ENCODE data around the gene CRIP1.

Gene CRIP1

DNA sequence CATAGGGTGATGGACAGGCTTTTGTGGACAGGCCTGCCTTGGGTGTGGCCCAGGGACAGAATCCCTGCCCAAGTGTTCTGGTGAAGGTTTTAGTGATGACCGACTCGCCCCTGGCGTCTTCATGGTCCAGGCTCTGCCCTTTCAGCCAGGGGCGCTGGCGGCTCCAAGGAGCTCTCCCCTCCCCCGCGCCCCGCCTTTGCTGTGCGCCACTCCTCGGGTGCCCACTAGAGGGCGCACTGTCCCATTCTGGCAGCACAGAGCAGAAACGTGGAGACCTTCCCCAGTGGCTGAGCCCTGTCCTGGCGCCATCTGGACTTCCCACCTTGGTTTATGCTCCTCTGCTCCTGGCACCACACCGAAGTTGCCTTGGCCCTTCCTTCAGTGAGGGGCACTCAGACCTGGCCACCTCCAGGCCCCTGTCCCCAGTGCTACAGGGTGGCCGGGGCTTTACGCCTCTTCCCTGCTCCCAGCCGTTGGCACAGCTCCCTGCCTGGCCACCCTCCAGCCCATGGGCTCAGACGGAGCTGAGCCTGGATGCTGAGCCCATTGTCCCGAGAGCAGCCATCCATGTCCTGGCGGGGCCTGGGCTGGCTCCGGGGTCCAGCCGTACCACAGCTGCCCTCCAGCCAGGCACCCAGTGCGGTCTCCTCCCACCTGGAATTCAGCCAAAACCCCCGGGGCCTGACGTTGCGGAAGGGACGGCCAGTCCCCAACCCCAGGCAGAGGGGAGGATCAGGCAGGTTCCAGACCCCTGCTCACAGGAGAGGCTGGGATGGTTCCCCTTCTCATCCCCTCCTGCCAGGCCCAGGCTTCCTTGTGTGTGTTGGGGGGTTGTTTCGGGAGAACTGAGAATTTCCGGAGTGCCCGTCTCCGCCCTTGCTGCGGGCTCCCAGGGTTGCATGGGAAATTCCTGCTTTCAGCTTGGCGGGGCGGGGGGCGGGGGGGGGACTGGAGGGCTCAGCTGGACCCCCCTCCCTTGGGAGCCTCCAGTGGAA is 5.6 kb upstream of the CRIP1 start:
- peak; percentile 74 to 86 for DNase-seq (ENCODE audit: low read depth in 2 of 2)

DNA sequence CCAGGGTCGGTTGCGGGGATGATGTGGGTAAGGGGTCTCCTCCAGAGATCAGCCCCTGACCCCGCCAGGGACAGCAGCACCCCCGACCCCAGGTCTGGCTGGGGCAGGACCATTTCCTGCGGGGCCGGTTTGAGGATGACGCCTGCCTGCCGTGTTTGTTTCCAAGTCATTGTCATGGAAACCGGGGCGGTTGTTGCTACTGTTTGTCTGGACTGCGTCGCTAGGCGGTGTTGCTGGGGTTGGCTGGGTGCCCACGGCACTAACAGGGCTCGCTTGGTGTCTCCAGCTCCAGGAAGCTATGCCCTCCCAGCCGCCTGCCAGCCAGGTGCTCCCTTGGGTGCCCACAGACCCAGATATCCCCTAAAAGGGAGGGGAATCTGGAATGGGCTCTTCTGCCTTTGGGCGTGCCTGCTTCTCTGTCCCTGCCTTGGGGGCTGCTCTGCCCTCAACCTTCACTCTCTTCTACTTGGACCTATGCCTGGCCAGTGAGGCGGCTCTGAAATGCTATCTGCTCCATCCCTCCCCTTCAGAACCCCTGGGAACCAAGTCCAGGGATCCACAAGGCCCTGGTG is 4.7 kb upstream of the CRIP1 start:
- DNase-seq (ENCODE audit: low read depth in 2 of 2), result peak; percentile 87 to 90

DNA sequence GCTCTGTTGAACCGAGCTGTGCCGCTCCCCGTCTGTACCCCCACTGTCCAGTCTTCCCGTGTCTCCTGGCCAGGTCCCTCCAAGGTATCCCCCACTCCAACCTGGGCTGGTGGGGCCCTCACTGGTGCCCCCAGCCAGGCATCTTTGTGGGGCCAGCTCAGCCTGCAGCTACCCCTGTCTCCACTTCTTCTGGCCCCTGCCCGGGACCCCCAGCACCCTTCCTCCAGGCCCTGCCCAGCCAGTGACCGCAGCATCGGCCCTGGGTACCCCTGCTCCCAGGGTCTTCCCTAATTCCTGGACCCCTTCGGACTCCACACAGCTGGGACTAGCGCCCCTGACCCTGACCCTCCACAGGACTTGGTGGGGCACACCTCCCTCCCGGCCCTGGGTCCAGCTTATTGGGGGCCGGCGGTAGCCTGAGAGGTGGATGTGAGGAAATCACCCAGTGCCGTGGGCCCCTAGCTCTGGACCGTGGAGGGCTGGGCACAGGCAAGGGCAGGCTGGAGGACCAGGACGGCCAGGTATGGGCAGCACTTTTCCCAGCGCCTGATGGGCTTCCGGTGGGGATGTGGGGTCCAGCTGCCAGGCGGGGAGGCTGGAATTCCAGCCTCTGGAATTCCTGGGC is 4.1 kb upstream of the CRIP1 start:
- no peak for DNase-seq (ENCODE audit: low read depth in 2 of 2)

DNA sequence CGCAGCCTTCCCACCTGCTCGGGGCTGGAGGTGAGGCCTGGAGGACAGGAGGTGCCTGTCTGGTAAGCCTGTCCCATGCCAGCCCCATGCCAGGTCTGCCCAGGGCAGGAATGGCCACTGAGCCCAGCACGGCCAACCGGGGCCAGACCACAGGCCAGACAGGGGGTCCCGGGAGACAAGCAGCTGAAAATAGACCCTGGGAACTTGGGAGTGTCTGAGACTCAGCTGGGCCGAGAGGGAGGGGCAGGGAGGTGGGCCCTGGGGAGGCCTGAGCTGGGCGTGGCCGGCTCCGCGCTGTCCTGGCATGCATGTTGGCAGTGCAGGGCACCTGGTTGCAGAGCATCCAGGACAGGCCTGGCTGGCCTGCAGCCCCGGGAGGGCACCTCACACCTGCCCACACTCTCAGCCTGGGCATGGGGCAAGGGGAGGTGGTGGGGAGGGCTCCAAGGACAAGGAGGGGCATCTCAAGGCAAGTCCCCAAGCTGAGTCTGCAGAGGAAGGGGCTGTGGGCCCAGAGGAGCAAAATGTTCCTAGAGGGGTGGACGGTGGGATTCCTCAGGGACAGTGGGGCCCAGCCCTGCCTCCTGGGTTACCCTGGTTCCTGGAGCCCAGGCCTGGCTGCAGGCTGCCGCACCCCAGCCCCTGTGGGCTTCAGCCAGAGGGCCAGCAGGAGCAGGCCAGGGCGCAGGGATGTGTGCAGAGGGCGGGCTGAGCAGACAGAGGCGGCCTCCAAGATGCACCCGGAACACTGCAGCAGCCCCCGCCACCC is 3.2 kb upstream of the CRIP1 start:
- no peak for DNase-seq (ENCODE audit: low read depth in 2 of 2)

DNA sequence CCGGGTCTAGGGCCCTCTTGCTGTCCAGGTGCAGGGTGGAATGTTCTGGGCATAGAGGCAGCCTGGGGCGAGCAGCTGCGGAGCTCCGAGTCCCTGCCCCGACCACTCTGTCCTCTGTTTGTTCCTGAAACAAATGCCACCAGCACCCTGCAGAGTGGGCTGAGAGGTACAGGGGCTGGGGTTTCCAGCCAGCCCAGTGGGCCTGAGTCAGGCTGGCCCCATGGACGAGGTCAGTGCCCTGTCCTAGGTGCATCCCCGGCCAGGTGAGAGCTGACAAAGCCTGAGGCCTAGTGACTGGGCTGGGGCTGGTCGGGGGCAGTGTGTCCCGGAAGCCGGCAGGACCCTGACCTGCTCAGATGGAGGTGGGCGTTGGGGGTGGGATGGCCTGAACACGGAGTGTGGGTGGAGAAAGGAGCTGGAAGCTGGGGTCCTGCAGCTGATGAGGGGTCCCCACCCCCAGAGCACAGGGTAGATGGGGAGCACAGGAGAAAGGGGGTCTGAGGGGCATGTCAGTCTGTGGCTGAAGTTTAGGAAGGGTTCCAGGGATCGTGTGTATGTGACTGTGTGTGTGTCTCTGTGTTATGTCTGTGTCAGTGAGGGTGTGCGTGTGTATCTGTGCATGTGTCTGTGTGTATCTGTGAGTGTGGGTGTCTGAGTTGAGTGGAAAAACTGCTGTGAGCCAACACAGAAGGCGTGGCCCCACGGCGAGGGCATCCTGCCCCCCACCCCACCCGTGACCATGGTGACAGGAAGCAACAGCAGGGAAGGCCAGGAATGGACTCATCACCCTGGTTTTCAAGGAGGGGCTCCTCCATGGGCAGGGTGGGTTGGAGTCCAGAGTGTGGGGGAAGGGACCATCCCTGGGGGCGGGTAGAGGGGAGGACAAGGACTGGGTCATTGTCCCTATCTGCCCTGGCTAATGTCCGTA is 2.4 kb upstream of the CRIP1 start:
- DNase-seq (ENCODE audit: low read depth in 2 of 2), result no peak

DNA sequence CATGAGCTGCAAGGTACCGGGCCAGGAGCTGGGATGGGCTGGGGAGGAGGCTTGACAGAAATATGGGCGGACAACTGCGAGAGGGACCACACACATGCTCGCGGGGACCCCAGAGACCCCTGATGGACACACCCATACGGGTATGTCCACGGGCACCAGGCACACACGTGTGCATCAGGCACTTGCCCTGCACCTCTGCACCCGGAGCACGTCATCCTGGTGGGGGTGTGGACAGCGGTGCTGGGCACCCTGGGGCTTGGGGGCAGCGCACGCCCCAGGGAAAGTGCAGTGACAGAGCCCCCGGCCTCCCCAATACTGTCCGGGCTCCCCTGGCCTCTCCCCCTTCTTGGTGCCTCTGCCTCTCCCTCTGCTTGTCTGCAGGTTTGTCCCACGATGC is 1.7 kb upstream of the CRIP1 start:
- no peak for DNase-seq (ENCODE audit: low read depth in 2 of 2)

DNA sequence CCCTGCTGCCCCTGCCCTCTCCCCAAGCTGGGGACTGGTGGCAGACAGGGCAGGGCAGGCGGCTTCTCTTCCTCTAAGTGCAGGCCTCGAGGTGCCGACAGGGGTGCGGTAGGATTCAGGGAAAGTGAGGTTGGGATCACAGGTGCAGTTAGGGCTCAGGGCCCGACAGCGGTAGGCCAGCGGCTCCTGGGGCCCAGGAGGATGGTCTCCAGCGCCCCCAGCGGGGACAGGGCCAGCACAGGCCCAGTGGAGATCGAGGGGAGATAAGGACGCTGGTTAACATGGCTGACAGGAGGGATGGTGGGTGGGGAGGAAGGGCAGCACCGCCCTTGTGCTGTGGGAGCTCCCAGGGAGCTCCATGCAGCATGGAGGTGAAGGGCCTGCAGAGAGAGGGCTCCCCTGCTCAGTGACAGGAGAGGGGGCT is 935 bp upstream of the CRIP1 start:
- no peak for DNase-seq (ENCODE audit: low read depth in 2 of 2)

DNA sequence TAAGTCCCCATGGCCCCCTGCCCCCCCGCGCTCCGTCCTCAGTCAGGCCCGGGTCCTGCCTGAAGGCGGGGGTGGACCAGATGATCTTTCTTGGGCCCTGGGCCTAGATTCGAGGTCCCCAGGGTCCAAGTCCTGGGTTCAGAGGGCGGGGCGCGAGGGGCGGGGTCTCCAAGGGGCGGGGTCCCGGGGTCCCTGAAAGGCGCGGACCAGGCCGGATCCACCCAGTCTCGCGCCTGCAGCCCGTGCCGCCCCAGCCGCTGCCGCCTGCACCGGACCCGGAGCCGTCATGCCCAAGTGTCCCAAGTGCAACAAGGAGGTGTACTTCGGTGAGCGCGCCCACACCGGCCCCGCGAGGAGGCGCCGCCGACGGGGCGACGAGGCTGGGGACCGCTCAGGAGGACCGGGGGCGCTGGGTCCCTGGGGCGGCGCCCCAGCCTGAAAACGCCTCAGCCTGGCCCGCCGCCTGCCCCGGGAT is 325 bp downstream of the CRIP1 start:
- no peak for DNase-seq (ENCODE audit: low read depth in 2 of 2)

DNA sequence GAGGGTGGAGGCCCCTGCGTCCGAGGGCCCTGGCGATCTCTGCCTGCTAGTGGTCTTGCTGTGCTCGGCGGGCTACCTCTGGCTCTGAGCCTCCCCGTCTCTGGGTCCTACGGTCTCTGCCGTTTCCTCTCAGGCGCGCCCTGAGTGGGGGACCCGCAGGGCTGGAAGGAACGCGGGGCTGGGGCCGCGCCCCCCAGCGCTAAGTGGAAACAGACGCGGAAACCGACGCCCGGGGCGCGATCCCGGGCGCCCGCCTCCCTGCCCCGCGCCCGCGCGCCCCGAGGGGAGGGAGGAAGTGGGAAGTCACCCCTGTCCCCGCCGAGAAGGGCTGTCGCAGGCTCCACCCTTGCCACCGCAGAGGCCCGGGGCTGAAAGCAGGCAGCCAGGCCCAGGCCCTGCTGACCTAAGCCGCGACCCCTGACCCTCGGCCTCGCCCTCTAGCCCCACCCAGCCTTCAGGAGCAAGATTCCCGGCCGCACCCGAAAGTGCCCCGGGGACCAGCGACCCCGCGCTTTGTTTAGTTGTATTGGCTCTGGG is 831 bp downstream of the CRIP1 start:
- no peak for DNase-seq (ENCODE audit: low read depth in 2 of 2)

DNA sequence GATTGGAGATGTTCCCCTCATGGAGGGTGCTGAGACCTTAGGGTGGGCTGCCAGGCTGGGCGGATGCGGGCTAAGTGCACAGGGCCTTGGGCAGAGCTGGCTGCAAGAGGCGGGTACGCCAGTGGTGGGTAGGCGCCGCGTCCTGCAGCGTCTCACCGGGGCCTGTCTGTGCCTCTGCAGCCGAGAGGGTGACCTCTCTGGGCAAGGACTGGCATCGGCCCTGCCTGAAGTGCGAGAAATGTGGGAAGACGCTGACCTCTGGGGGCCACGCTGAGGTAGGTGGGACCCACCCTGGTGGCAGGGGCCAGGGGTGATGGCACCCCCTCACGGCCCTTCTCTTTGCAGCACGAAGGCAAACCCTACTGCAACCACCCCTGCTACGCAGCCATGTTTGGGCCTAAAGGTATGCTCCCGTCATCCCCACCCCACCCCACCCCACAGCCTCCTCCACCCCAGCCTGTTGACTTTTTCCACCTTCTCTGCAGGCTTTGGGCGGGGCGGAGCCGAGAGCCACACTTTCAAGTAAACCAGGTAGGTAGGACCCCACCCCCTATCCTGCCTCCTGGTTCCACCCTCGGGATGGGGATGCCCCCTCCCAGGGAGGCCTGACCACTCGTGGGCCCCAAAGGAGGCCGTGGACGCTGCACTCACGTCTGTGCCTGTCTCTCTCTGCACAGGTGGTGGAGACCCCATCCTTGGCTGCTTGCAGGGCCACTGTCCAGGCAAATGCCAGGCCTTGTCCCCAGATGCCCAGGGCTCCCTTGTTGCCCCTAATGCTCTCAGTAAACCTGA is 1.5 kb downstream of the CRIP1 start:
- no peak for DNase-seq (ENCODE audit: low read depth in 2 of 2)

DNA sequence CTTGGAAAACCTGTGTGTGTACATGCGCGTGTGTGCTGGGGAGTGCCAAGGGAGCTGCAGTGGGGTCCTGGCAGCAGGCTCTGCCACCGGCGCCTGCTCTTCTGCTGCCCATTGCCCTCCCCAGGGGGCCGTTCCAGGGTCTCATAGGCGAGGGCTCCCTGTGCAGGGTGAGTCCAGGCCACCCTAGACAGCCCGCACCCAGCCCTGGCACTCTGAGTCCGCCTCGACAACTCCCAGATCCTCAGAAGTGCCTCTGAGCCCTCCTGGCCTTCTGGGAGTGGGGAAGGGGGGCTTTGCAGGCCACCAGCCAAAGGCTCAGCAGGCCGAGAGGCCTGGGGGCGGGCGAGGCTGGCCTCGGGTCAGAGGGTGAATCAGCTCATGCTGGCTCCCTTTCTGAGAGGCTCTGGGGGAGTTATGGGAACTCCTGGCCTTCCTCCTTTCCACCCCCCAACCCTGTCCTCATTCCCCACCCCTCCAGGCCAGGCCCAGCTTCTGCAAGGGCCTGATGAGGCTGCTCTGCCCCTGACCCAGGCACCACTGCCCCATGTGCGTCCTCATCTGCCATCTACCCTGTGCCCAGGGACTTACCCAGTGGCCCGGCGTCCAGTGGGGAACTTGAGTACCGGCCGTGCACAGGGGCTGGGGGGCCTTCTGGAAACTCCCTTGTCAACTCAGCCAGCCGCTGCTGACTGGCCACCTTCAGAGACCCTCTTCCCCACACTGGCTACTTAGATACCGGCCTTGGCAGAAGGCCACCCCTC is 2.3 kb downstream of the CRIP1 start:
- no peak for DNase-seq (ENCODE audit: low read depth in 2 of 2)

DNA sequence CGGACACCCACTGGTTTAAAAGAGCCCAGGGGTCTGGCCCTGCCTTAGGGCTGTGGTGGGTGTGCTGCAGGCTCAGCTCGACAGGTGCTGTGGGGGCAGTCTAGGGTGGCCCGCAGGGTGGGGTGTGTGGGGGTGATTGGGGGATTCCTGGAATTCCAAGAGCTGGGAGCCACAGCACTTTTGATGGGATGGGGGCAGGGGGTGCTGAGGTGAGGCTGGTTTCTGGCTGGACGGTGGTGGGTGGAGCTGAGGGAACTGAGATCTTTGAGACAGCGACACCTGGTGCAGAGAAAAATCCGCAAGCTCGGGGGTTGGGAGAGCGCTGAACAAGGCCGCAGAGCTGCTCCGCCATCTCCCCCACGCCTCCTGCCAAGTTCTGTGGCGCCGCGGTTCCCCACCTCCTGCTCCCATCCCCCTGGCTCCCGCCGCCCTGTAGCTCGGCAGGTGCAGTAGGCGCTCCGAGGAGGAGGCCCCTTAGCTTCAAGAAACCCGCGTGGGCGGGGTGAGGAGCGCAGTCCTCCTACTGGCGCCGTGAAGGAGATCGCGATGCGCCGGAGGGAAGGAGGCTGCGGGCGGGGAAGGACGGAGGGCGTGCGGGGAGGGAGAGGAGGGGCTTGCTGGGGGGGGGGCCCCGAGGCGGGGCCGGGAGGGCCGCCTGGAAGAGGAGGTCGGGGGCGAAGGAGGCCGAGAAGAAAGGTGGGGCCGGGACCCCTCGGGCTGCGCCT is 3.0 kb downstream of the CRIP1 start:
- peak; percentile 79 to 83 for DNase-seq (ENCODE audit: low read depth in 2 of 2)

DNA sequence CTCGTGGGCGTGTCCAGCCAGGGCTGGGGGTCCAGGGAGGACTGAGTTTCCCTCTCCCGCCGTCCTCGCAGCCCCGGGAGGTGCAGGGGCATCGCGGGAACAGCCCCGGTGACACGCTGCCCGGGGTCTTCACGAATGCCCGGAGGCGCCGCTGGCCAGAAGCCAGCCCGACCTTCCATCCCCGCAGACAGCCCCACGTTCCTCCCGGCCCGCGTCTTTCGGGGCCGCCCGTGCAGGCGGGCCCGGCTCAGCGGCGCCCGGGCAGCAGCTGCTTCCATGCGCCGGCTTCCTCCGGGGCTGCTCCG is 3.5 kb downstream of the CRIP1 start:
- no peak for DNase-seq (ENCODE audit: low read depth in 2 of 2)

DNA sequence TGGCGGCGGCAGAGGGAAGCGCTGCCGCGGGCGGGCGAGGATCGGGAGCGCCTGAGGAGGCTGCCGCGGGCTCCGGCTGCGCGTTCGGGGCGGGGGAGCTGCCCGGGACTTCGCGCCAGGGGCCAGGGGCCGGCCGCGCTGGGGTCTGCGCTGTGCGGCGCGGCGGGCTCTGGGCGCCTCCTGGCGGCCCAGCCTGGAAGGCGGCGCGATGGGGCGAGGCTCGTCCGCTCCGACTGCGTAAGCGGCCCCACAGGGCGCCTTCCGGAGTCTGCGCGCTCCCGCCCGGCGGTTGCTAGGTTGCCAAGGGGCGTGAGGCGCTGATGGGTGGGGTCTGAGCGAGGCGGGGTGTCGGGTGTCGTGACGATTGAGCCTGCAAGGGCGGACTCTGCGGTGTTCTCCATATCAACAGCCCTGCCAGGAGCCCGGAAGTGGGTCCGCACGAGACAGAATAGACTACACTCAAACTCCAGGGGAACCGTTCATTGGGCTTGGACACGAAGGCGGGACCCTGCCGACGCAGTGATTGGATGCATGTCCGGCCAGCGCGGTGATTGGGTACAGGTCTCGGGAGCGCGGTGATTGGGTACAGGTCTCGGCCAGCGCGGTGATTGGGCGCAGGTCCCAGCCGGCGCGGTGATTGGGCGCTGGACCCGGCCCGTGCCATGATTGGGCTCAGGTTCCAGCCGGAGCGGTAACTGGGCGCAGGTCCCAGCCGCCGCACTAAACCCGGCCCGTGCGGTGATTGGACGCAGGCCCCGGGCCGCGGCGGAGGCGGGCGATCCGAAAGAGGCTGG is 4.1 kb downstream of the CRIP1 start, which contains the start of gene TEDC1:
TEDC1 (plus strand) TSS at position 675 of the 794 bp plus-strand sequence. CDS start 130 bp downstream, outside the sequence.
- DNase-seq (ENCODE audit: low read depth in 2 of 2), result peak; percentile 98 to 99

DNA sequence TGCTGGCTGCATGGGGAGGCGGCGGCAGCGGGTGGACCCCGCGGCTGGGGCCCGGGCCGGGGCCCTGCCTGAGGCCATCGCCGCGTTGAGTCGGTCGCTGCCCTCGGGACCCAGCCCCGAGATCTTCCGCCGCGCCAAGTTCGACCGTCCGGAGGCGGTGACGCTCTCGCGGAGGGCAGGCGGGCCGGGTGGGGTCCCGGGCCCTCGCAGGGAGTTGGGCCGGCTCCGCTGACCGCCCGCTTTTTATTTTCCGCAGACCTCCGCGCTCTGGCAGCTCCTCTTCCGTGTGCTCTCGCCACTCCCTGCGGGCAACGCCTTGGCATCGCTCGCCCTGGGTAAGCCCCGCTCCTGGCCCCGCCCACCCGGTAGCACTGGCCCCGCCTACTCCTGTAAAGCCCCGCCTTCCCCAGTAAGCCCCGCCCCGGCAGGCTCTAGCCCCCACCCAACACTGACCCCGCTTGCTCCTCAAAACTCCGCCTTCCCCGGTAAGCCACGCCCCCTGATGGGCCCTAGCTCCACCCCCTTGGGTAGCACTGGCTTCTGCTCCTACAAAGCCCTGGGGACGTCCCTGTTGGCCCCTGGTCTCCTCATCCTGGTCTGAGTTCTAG is 4.8 kb downstream of the CRIP1 start:
- peak; percentile 91 to 92 for DNase-seq (ENCODE audit: low read depth in 2 of 2)

DNA sequence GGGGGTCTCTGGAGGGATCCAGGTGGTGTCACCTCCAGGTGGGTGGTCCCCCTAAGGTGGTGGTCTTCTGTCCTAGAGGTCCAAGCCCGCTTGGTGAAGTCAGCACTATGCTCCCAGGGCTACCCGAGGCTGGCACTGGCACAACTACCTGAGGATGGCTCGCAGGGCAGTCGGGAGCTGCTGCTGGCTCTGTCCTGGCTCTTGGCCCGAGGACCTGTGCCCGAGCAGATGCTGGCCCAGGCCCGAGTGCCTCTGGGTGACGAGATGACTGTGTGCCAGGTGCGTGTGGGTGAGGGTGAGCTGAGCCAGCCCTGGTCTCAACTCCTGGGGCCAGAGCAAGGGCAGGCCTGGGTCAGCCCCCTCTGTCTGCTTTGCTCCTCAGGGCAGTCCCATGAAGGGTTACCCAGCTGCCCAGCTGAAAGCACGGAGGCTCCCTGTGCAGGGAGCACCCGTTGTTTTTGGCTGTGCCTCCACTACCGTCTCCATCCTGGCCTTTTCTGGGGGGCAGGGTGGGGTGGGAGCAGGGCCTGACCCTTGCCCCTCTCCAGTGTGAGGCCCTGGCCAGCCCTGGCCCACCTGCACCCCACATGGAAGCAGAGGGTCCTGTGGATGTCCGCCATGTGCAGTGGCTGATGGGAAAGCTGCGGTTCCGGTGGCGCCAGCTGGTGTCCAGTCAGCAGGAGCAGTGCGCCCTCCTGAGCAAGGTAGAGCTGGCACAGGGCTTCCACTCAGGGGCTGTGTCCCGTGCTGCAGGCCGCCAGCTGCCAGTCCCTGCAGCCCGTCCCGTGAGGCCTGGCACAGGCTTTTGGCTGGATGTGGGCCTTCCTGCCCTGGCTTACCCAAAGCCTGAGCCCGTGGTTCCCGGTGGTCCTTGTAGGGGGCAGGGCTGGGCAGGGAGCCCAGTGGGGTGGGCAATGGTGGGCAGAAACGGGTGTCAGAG is 5.6 kb downstream of the CRIP1 start:
- no peak for DNase-seq (ENCODE audit: low read depth in 2 of 2)
